Suppressor macrophage treated with lipopolysaccharide for 4 hours (primary cell): ENCODE measurements around the gene RTCB.
A peak's percentile ranks its signal among the peaks of the same experiment; 100 is the strongest.

Source experiments
- DNase-seq: peaks from one replicate; pipeline ENCODE4 v3.0.0-alpha.2; 2020

The RTCB gene

GRCh38 chr22:32411829-32412592 is at the start of gene RTCB:
RTCB (minus strand) TSS chr22:32412247; CDS start chr22:32412156, 91 bp downstream.
- peak; percentile 97 for DNase-seq

GRCh38 chr22:32457031-32457430 is 45.0 kb upstream of the RTCB start:
- DNase-seq: no peak

GRCh38 chr22:32448980-32449379 is 36.9 kb upstream of the RTCB start:
- DNase-seq: no peak

GRCh38 chr22:32446321-32446720 is 34.3 kb upstream of the RTCB start:
- peak; percentile 4 for DNase-seq

- no peak for DNase-seq
These were observed 32.0 kb upstream of the RTCB start for GRCh38 chr22:32444068-32444467.

GRCh38 chr22:32430352-32430751 is 18.3 kb upstream of the RTCB start:
- no peak for DNase-seq

- DNase-seq: no peak
These were observed 14.8 kb upstream of the RTCB start for GRCh38 chr22:32426881-32427280.

- DNase-seq: no peak
These were observed 11.6 kb upstream of the RTCB start for GRCh38 chr22:32423664-32424063.

GRCh38 chr22:32422062-32422461 is 10.0 kb upstream of the RTCB start:
- DNase-seq: no peak

GRCh38 chr22:32421484-32421883 is 9.4 kb upstream of the RTCB start:
- DNase-seq: no peak

GRCh38 chr22:32417906-32418305 is 5.9 kb upstream of the RTCB start:
- DNase-seq: no peak

GRCh38 chr22:32416556-32417085 is 4.6 kb upstream of the RTCB start:
- DNase-seq: no peak

- DNase-seq: no peak
These were observed 2.1 kb upstream of the RTCB start for GRCh38 chr22:32414191-32414590.

- no peak for DNase-seq
These were observed 1.7 kb upstream of the RTCB start for GRCh38 chr22:32413719-32414118.

- DNase-seq: peak; percentile 37
These were observed 645 bp downstream of the RTCB start for GRCh38 chr22:32411402-32411801.

GRCh38 chr22:32410459-32410858 is 1.6 kb downstream of the RTCB start:
- DNase-seq: no peak

- no peak for DNase-seq
These were observed 2.1 kb downstream of the RTCB start for GRCh38 chr22:32409977-32410376.

GRCh38 chr22:32407936-32408335 is 4.1 kb downstream of the RTCB start:
- DNase-seq: no peak

- DNase-seq: peak; percentile 86
These were observed 4.7 kb downstream of the RTCB start for GRCh38 chr22:32407312-32407711.

- no peak for DNase-seq
These were observed 8.0 kb downstream of the RTCB start for GRCh38 chr22:32404021-32404420.

GRCh38 chr22:32401486-32401885 is 10.6 kb downstream of the RTCB start:
- DNase-seq: no peak

GRCh38 chr22:32396746-32397145 is 15.3 kb downstream of the RTCB start:
- no peak for DNase-seq

GRCh38 chr22:32396255-32396654 is 15.8 kb downstream of the RTCB start:
- DNase-seq: no peak

GRCh38 chr22:32395107-32395506 is 16.9 kb downstream of the RTCB start:
- DNase-seq: no peak

- DNase-seq: peak; percentile 28
These were observed 22.4 kb downstream of the RTCB start for GRCh38 chr22:32389685-32390084.
